ENCODE data around the gene IGLL5.

DNA sequence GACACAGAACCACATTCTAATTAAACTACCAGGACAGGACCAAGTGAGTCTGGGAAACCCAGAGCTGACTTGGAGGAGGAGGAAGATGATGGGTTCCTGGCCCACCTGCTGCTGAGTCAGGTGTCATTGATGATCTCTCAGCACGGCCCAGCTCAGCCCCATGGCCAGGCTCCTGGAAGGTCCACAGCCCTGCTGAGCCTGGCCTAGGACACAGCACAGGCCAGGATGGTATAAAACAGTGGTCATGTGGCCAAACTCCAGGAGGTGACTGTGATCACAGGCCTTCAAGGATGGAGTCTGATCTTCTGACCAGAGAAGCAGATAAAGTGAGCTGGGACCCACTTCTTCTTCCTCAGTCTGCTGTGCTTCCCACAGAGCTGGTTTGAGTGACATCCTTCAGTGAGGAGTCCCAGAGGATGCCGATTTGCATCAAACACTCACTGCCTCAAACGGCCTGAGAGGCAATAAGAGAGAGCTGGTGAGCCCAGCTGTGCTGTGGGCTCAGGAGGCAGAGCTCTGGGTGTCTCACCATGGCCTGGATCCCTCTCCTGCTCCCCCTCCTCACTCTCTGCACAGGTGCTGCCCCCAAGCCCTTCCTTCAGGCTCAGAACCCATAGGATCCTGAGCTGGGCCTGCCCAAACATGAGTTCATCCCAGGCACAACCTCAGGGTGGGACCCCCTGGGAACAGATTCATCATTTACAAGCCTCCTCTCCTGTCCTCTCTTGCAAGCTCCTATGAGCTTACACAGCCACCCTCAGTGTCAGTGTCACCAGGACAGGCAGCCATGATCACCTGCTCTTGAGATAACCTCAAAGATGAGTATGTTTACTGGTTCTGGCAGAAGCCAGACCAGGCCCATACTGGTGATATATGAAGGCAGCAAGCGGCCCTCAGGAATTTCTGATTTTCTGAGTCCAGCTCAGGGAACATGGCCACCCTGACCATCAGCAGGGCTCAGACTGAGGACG lies 37.7 kb upstream of the IGLL5 start:
- TF ChIP-seq GABPA (IDR thresholded peaks at IDR 0.05; ENCODE audit: low read depth) = no peak
- TF ChIP-seq, protein P1, sequence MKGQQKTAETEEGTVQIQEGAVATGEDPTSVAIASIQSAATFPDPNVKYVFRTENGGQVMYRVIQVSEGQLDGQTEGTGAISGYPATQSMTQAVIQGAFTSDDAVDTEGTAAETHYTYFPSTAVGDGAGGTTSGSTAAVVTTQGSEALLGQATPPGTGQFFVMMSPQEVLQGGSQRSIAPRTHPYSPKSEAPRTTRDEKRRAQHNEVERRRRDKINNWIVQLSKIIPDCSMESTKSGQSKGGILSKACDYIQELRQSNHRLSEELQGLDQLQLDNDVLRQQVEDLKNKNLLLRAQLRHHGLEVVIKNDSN (IDR thresholded peaks at IDR 0.05; ENCODE audit: borderline replicate concordance, low read depth) = no peak
- no peak for TF ChIP-seq SIN3A (IDR thresholded peaks at IDR 0.05; ENCODE audit: borderline replicate concordance, low read depth, low read length)
- no peak for TF ChIP-seq CTCF (IDR thresholded peaks at IDR 0.05)
- no peak for TF ChIP-seq USF2 (IDR thresholded peaks at IDR 0.05; ENCODE audit: borderline replicate concordance, low read depth, low read length)
- TF ChIP-seq POLR2AphosphoS5 (IDR thresholded peaks at IDR 0.05; ENCODE audit: low read depth, low read length) = no peak
- no peak for TF ChIP-seq NRF1 (IDR thresholded peaks at IDR 0.05; ENCODE audit: low read depth, low read length)
- no peak for TF ChIP-seq EP300 (IDR thresholded peaks at IDR 0.05; ENCODE audit: borderline replicate concordance in 1 of 2, low read depth in 1 of 2, low read length in 1 of 2)
- TF ChIP-seq ELF1 (IDR thresholded peaks at IDR 0.05) = no peak
- no peak for TF ChIP-seq GATA2 (CRISPR knock-in tag; IDR thresholded peaks at IDR 0.05)

Measured in SK-N-SH (cell line).